IPS-18a (cell line): ENCODE results near the gene MBOAT2.
"Not testable (repeated sequence)": the region's sequence is repeated elsewhere in the genome, so short reads cannot be mapped to it uniquely, and the experiment has no call there.

ENCODE experiments used
- H3K27ac ChIP-seq: one replicate; pipeline ENCODE4 v1.5.1; 2013; ENCODE audit warnings: low read length
- H3K27me3 ChIP-seq: one replicate; pipeline ENCODE4 v1.6.1; 2013; ENCODE audit warnings: mild to moderate bottlenecking, low read length; ENCODE audit not compliant: control insufficient read depth, insufficient read depth
- H3K36me3 ChIP-seq: one replicate; pipeline ENCODE4 v1.6.1; 2013; ENCODE audit warnings: low read depth, low read length; ENCODE audit not compliant: control insufficient read depth
- H3K4me1 ChIP-seq: one replicate; pipeline ENCODE4 v1.6.1; 2013; ENCODE audit warnings: low read depth, low read length; ENCODE audit not compliant: control insufficient read depth
- H3K4me3 ChIP-seq: one replicate; pipeline ENCODE4 v1.5.1; 2013; ENCODE audit warnings: low read length
- H3K9ac ChIP-seq: one replicate; pipeline ENCODE4 v1.6.1; 2013; ENCODE audit warnings: mild to moderate bottlenecking, low read length, moderate library complexity
- H3K9me3 ChIP-seq: one replicate; pipeline ENCODE4 v1.6.1; 2013; ENCODE audit warnings: low read depth, low read length; ENCODE audit not compliant: control insufficient read depth

Gene MBOAT2

GRCh38 chr2:8972535-8972934 lies 30.9 kb downstream of the MBOAT2 start:
- not testable (repeated sequence) for H3K4me1 ChIP-seq, H3K4me3 ChIP-seq, H3K9me3 ChIP-seq, H3K9ac ChIP-seq, H3K27me3 ChIP-seq, H3K36me3 ChIP-seq, H3K27ac ChIP-seq

- H3K4me1 ChIP-seq, H3K36me3 ChIP-seq, H3K27ac ChIP-seq, H3K9me3 ChIP-seq, H3K9ac ChIP-seq, H3K4me3 ChIP-seq, H3K27me3 ChIP-seq: not testable (repeated sequence)
Observed at GRCh38 chr2:8969348-8969747, 34.1 kb downstream of the MBOAT2 start.

DNA sequence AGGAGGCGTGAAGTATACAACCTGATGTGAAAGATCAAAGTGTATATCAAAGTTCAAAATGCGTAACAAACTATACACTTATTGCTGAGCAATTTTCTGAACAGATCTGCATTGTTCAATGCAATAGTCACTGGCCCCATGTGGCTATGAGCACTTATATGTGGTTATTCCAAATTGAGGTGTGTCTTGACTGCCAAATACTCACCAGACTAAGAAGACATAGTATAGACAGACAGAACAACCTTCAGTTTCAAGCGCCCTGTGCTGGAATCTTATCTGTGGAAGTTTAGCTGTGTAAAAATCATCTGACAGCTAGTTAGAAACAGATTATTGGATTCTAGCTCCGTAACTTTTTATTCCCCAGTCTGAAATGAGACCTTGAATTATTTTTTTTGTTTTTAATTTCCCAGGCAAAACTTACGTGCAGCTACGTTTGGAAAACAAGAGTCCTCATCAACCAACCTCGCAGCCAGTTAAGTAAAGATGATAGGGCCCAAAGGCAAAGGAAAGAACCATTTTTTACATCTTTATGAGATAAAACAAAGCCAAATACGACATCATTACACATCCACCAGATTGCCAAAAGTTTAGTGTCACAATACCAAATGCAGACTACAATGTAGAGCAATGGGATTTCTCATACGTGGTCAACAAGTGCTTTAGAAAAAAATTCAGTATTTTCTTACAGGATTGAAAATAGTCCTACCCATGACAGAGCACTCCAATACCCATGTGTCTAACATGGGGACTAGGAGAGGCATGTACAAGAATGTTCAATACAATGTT lies 37.2 kb downstream of the MBOAT2 start:
- no peaks in the 10 kb centered on the region for H3K9me3 ChIP-seq
- no peak overlapping the region for H3K27ac ChIP-seq
- no peaks in the 10 kb centered on the region for H3K36me3 ChIP-seq
- H3K9ac ChIP-seq: no peak overlapping the region
- H3K27me3 ChIP-seq: no peaks in the 10 kb centered on the region
- H3K4me3 ChIP-seq: no peak overlapping the region
- H3K4me1 ChIP-seq: no peaks in the 10 kb centered on the region

DNA sequence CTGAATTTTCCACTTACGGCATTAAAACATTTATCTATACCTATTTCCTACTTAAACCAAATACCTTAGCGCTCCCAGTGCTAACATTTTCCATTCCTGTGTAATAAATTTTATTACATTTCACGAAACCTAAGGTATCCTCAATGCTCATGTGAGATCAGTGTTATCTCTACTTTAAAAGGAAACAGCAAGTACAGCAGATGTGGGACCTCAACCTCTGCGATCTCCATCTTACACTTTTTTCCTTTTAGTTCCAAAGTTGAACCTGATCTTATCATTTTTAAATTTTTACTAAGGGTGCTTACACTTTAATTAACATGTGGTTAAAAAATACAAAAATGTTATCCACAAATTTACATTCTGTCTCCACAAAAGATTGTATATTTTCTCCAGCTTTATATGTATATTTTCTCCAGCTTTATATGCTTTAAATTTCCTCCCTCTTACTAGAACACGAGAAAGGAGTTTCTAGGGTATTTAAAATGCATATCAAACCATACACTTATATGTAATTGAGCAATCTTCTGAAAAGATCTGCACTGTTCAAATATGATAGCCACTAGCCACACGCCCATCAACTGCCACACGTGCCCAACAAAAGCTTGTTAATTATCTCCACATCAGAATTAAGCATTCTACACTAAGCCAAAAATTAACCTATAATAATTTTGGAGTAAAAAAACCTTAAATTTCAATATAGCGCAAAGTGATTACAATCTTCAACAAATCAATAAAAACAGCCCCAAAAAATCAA lies 38.1 kb downstream of the MBOAT2 start:
- H3K9me3 ChIP-seq: no peaks in the 10 kb centered on the region
- no peaks in the 10 kb centered on the region for H3K27me3 ChIP-seq
- H3K36me3 ChIP-seq: no peaks in the 10 kb centered on the region
- H3K27ac ChIP-seq: no peak overlapping the region
- no peak overlapping the region for H3K9ac ChIP-seq
- H3K4me1 ChIP-seq: no peaks in the 10 kb centered on the region
- no peak overlapping the region for H3K4me3 ChIP-seq

DNA sequence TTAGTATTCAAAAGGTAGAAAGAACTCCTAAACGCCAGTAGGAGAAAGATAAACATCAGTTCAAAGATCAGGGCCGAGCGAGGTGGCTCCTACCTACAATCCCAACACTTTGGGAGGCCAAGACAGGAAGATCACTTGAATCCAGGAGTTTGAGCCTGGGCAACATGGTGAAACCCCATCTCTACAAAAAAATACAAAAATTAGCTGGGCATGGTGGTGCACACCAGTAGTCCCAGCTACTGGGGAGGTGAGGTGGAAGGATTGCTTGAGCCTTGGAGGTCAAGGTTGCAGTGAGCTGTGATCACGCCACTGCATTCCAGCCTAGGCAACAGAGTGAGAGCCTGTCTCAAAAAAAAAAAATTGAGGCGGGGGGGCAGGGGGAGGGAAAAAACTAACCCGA lies 40.6 kb downstream of the MBOAT2 start:
- Histone ChIP-seq H3K9ac (no peak overlapping the region), H3K36me3 (no peaks in the 10 kb centered on the region), H3K27me3 (no peaks in the 10 kb centered on the region), H3K4me3 (no peak overlapping the region), H3K9me3 (no peaks in the 10 kb centered on the region), H3K27ac (no peak overlapping the region), H3K4me1 (no peaks in the 10 kb centered on the region)

DNA sequence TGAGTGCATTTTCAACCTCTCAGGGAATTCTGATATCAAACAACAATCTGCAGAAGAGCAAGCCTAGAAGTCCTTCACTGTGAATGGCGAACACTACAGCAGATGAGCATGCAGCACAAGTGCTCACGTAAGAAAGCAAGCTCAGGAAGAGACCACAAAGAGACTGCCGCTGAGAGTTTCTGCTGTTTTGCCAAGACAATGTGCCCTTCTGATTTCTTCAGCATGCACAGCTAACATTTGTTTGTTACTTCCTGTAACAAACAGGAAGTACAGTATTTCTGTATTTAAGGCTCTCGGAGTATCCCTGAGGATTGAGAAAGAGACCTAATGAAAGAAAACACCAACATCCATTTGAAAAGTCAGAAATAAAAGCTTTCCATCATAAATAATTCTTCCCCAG lies 45.9 kb downstream of the MBOAT2 start:
- H3K36me3 ChIP-seq: no peaks in the 10 kb centered on the region
- H3K27ac ChIP-seq: no peak overlapping the region
- H3K4me3 ChIP-seq: no peak overlapping the region
- H3K9me3 ChIP-seq: no peaks in the 10 kb centered on the region
- H3K4me1 ChIP-seq: no peaks in the 10 kb centered on the region
- no peaks in the 10 kb centered on the region for H3K27me3 ChIP-seq
- no peak overlapping the region for H3K9ac ChIP-seq

DNA sequence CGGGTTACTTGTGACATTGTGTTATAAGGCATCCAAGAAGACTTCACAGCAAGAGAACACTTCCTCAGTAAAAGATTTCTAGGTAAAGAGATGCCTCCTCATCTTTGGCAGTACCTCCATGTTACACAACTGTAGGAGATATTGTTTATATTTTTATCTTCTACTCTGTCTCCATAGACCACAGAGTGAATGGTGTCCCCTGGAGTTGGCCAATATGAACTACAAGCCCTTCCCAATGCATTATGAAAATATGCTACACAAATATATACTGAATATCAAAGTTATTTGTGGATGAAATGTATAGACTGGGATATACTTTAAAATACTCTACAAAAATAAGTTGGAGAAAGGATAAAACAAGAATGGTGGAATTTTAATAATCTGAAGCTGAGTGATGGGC lies 46.7 kb downstream of the MBOAT2 start:
- Histone ChIP-seq H3K9ac (no peak overlapping the region), H3K4me1 (no peaks in the 10 kb centered on the region), H3K4me3 (no peak overlapping the region), H3K27ac (no peak overlapping the region), H3K27me3 (no peaks in the 10 kb centered on the region), H3K36me3 (no peaks in the 10 kb centered on the region), H3K9me3 (no peaks in the 10 kb centered on the region)

DNA sequence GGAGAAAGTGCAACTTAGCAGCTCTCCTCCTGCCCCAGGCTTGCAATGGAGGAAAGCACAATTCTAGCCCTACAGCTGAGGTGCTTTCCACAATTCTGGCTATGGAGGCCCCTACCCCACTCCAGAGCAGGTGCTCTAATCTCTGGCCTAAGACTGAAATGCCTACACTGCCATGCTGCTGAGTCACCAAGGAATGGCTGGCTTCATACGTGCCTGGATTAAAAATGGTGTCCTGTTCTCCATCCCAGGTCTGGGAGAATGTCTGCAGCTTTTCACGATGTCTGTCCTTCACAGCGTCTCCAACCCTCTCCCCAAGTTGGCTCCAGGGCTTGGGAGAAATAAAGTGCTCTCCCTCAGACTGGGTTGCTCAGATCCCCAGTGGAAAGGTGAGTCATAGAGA lies 48.5 kb downstream of the MBOAT2 start:
- Histone ChIP-seq H3K9me3 (no peaks in the 10 kb centered on the region), H3K9ac (no peak overlapping the region), H3K4me1 (no peaks in the 10 kb centered on the region), H3K27me3 (no peaks in the 10 kb centered on the region), H3K4me3 (no peak overlapping the region), H3K36me3 (no peaks in the 10 kb centered on the region), H3K27ac (no peak overlapping the region)

DNA sequence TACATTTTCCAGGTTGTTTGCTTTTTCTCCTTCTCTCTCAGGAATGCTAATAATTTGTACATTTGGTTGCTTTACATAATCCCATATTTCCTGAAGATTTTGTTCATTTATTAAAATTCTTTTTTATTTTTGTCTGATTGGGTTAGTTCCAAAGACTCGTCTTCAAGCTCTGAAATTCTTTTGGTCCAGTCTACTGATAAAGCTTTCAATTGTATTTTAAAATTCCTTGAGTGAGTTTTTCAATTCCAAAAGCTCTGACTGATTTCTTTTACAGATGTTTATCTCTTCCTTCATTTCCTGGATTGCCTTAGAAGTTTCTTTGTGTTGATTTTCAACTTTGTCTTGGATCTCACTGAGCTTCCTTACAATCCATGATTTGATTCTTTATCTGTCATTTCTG lies 50.0 kb downstream of the MBOAT2 start:
- H3K9ac ChIP-seq: no peak overlapping the region
- no peaks in the 10 kb centered on the region for H3K36me3 ChIP-seq
- H3K4me3 ChIP-seq: no peak overlapping the region
- H3K27ac ChIP-seq: no peak overlapping the region
- H3K4me1 ChIP-seq: no peaks in the 10 kb centered on the region
- H3K9me3 ChIP-seq: no peaks in the 10 kb centered on the region
- no peaks in the 10 kb centered on the region for H3K27me3 ChIP-seq

DNA sequence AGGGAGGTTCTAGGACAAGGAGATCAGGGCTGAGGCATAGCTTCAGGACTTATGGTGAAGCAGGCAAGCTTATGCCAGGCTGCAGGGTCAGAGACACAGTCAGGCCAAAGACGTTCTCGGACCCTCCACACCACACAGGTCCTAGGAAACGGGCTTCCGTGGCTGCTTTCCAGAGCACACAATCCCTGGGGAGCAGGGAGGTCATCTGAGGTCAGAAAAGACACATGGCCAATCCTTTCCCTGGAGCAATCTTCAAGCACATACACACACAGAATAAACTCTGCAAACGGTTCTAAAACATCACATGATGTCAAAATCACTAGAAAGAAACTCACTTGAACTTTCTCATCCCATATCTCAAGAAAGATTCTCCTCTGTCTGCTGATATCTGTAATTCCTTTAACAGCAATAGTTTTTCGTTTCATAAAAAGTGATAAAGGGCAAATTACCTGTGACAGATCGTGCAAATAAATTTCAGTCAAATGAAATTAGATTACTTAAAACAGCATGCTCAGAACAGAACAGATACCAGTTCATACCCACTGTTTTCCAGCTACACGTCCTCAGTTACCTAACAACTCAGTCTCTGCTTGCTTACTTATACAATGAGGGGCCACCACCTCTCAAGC lies 63.9 kb downstream of the MBOAT2 start:
- H3K4me3 ChIP-seq: no peak overlapping the region
- no peaks in the 10 kb centered on the region for H3K36me3 ChIP-seq
- H3K27ac ChIP-seq: no peak overlapping the region
- H3K27me3 ChIP-seq: no peaks in the 10 kb centered on the region
- no peak overlapping the region for H3K9ac ChIP-seq
- no peaks in the 10 kb centered on the region for H3K9me3 ChIP-seq
- H3K4me1 ChIP-seq: peaks cover 6% of the 10 kb centered on the region

DNA sequence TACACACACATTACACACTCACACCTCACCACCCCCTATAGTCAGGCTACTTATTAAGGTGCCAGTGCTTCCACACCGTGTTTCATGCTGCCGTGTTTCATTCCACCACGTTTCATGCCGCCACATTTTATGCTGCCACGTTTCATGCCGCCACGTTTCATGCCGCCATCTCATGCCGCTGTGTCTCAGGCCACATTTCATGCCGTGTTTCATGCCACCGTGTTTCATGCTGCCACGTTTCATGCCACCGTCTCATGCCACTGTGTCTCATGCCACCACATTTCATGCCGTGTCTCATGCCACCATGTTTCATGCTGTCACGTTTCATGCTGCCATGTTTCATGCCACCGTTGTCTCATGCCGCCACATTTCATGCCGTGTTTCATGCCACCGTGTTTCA lies 65.1 kb downstream of the MBOAT2 start:
- Histone ChIP-seq H3K9me3 (no peaks in the 10 kb centered on the region), H3K4me3 (no peak overlapping the region), H3K27me3 (no peaks in the 10 kb centered on the region), H3K4me1 (peaks cover 6% of the 10 kb centered on the region), H3K27ac (no peak overlapping the region), H3K36me3 (no peaks in the 10 kb centered on the region), H3K9ac (no peak overlapping the region)
